GM12864 (cell line): ENCODE measurements around the gene POLR1E.
A peak's percentile ranks its signal among the peaks of the same experiment; 100 is the strongest.
"Not testable (repeated sequence)": the region's sequence is repeated elsewhere in the genome, so short reads cannot be mapped to it uniquely, and the experiment has no call there.

Experiments
- DNase-seq: peaks from one replicate; pipeline ENCODE4 v3.0.0-alpha.2; 2011; ENCODE audit warnings: low read depth
- H3K4me3 ChIP-seq: 2 replicates; pipeline ENCODE4 v1.5.1; 2011; ENCODE audit warnings: mild to moderate bottlenecking, low read depth, low read length, control low read depth
- TF ChIP-seq, protein P1 (sequence below): IDR thresholded peaks from 2 replicates; pipeline ENCODE4 v1.5.1; 2011; ENCODE audit warnings: low read depth, mild to moderate bottlenecking, moderate library complexity, low read length, control low read depth, inconsistent platforms; ENCODE audit errors: missing control alignments

The POLR1E gene

GRCh38 chr9:37474438-37474837 lies 11.3 kb upstream of the POLR1E start:
- no peak for DNase-seq
- TF ChIP-seq, protein P1, sequence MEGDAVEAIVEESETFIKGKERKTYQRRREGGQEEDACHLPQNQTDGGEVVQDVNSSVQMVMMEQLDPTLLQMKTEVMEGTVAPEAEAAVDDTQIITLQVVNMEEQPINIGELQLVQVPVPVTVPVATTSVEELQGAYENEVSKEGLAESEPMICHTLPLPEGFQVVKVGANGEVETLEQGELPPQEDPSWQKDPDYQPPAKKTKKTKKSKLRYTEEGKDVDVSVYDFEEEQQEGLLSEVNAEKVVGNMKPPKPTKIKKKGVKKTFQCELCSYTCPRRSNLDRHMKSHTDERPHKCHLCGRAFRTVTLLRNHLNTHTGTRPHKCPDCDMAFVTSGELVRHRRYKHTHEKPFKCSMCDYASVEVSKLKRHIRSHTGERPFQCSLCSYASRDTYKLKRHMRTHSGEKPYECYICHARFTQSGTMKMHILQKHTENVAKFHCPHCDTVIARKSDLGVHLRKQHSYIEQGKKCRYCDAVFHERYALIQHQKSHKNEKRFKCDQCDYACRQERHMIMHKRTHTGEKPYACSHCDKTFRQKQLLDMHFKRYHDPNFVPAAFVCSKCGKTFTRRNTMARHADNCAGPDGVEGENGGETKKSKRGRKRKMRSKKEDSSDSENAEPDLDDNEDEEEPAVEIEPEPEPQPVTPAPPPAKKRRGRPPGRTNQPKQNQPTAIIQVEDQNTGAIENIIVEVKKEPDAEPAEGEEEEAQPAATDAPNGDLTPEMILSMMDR: no peak
- no peak overlapping the region for H3K4me3 ChIP-seq

GRCh38 chr9:37476930-37477329 lies 8.8 kb upstream of the POLR1E start:
- no peak for DNase-seq
- TF ChIP-seq, protein P1: no peak
- no peak overlapping the region for H3K4me3 ChIP-seq

GRCh38 chr9:37477443-37477842 lies 8.3 kb upstream of the POLR1E start:
- DNase-seq, H3K4me3 ChIP-seq: not testable (repeated sequence)

DNA sequence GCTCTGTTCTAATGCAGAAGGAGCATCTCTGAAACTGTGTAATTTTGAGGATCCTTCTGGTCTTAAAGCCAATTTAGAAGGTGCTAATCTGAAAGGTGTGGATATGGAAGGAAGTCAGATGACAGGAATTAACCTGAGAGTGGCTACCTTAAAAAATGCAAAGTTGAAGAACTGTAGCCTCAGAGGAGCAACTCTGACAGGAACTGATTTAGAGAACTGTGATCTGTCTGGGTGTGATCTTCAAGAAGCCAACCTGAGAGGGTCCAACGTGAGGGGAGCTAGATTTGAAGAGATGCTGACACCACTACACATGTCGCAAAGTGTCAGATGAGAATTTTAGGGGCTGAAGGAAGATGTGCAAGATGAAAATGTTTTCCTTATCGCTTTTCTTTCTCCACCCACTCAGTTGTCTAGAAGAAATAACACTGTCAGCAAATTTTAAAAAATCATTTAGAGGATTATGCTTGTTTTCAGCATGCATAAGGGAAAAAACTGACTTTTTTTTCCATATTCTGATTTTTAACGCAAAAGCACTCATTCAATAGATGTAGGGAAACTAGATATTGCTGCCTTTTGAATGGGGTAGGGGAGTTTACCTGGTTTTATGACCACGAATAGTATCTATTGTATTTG lies 7.6 kb upstream of the POLR1E start:
- H3K4me3 ChIP-seq, DNase-seq: not testable (repeated sequence)

GRCh38 chr9:37480759-37481158 lies 5.0 kb upstream of the POLR1E start:
- DNase-seq: no peak
- no peak overlapping the region for H3K4me3 ChIP-seq
- TF ChIP-seq, protein P1: no peak

DNA sequence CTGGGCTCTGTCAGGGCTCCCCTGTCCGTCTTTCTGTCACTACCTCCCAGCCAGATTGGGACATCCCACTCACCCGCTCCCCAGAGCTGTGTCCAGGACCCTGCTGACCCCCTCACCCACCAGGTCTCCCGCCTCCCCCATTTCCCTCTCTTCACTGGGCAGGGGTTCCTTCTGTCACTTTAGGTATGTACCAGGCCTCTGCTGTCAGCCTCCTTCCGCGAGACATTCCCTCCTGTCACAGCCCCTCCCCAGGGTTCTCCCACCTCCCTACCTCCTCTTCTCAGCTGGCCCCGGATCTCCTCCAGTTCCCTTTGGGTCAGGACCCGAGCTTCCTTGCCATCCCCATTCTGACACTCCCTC lies 488 bp downstream of the POLR1E start:
- H3K4me3 ChIP-seq: peak overlapping the region; percentile 85
- TF ChIP-seq, protein P1: no peak
- no peak for DNase-seq

DNA sequence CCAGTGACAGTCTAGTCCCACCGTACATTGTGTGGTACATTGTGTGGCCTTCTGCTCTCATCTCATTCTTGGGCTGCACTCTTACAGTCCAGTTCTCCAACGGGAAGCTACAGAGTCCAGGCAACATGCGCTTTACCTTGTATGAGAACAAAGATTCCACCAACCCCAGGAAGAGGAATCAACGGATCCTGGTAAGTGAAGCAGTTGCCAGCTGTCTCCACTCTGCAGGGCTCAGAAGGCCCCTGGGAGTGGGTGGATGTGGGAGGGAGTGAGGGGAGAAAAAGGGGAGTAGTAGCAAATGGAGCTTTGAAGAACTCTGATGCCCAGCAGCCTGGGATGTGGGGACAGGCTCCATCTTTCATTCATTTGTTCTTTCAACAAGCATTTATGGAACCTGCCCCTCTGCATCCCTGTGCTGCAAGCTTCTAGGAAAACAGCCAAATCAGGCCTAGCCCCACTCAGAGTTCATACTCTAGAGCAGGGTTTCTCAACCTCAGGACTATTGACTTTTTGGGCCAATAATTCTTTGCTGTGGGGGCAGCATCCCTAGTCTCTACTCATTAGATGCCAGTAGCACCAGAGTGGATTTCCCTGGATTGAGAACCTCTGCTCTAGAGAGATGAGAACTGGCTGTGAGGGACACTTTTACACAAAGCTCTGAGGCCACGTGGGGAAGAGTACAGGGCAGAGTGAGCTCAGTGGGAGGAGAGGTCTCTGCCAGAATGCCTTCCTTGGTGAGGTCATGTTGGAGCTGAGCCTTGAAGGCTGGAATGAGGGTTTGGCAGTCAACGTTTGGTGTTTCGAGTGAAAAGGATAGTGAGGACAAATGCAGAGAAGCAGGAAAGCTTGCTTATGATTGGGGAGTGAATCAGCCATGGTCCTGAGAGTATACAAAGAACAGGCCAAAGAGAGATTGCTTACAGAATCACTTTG lies 1.1 kb downstream of the POLR1E start:
- TF ChIP-seq, protein P1: no peak
- DNase-seq: no peak
- H3K4me3 ChIP-seq: peak overlapping the region; percentile 85

DNA sequence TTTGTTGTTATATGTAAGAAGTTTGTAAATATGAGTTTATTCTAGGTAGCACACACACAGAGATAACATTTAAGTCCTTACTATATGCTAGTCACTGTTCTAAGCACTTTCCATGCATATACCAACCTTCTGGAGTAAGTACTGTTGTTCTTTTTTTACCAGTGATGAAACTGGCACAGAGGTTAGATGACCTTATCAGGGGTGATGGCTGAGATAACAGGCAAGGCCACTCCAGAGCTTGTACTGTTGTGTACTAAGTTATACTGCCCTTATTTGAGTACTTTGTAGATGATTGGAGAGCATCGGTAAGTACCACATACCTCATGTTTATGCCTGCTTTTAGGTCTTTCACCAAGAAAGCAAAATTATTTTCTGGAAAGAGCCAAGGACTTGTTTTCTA lies 6.2 kb downstream of the POLR1E start:
- TF ChIP-seq, protein P1: no peak
- no peak for DNase-seq
- H3K4me3 ChIP-seq: no peak overlapping the region
